ENCODE data around the gene UBE2L3.

DNA sequence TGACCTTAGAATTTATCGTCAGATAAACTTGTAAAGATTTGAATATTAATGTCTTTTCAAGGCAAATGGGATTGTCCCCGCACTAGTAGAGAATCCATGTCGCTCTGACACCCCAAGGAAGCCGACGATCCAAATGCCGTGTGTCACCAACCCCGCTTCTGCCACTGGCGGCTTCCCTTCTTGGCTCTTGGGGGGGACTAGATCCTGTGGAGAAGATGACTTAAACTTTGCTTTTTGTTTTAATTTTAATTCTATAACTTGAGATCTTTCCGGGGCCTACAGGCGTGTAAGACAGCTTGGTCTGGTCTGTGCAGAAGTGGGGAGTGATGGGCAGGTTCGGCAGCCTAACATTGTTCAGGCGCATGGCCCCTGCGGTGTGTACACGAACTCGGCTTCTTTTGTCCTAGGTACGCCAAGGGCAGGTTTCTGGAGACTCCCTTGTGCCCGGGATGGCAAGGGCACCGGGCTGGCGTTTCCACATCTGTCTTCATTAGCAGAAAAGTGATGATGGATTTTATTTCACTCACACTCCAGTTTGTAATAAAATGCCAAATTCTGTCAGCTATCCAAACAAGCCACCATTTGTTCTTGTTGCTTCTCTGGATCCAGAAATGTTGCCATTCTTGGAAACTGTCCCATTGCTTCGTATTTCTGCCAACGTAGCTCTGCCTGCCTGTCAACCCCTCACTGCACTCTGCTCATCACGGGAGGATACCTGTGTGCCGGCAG, 55.6 kb downstream of the UBE2L3 start:
- TF ChIP-seq, protein P1, sequence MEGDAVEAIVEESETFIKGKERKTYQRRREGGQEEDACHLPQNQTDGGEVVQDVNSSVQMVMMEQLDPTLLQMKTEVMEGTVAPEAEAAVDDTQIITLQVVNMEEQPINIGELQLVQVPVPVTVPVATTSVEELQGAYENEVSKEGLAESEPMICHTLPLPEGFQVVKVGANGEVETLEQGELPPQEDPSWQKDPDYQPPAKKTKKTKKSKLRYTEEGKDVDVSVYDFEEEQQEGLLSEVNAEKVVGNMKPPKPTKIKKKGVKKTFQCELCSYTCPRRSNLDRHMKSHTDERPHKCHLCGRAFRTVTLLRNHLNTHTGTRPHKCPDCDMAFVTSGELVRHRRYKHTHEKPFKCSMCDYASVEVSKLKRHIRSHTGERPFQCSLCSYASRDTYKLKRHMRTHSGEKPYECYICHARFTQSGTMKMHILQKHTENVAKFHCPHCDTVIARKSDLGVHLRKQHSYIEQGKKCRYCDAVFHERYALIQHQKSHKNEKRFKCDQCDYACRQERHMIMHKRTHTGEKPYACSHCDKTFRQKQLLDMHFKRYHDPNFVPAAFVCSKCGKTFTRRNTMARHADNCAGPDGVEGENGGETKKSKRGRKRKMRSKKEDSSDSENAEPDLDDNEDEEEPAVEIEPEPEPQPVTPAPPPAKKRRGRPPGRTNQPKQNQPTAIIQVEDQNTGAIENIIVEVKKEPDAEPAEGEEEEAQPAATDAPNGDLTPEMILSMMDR (IDR thresholded peaks at IDR 0.05): no peak
- no peak for TF ChIP-seq POLR2A (IDR thresholded peaks at IDR 0.05)
- no peak for TF ChIP-seq POLR2AphosphoS5 (IDR thresholded peaks at IDR 0.05)
- no peak for TF ChIP-seq EP300 (IDR thresholded peaks at IDR 0.05)

All from gastroesophageal sphincter (tissue), 3 donors.